Left ventricle myocardium inferior (tissue), 1 donor: Measurements from ENCODE around the gene STARD10. TPM values are rescaled to one million over a fixed set of nuclear protein-coding genes. Genes with fewer than 3 reads are reported as not detected.
A peak's percentile ranks its signal among the peaks of the same experiment; 100 is the strongest.

Source experiments
- DNase-seq: peaks from one replicate; pipeline ENCODE4 v3.0.0-alpha.2; 2020
- H3K27ac ChIP-seq: fragments of 200-600 bp; replicated peaks from 2 replicates; pipeline ENCODE4 v1.8.0; 2021
- H3K27me3 ChIP-seq: fragments of 200-600 bp; 2 replicates; pipeline ENCODE4 v1.8.0; 2021; ENCODE audit warnings: low read depth
- H3K36me3 ChIP-seq: fragments of 200-600 bp; 2 replicates; pipeline ENCODE4 v1.8.0; 2021
- H3K4me1 ChIP-seq: fragments of 200-600 bp; 2 replicates; pipeline ENCODE4 v1.8.0; 2021
- H3K4me3 ChIP-seq: fragments of 200-600 bp; 2 replicates; pipeline ENCODE4 v1.8.0; 2021; ENCODE audit warnings: mild to moderate bottlenecking, moderate library complexity
- H3K9me3 ChIP-seq: fragments of 200-600 bp; replicated peaks from 2 replicates; pipeline ENCODE4 v1.8.0; 2021
- CTCF ChIP-seq: fragments of 200-600 bp; IDR thresholded peaks from 2 replicates; pipeline ENCODE4 v1.8.0; 2021; ENCODE audit warnings: antibody characterized with exemption, mild to moderate bottlenecking, borderline replicate concordance
- intact Hi-C: fragments of 100-400 bp; cut with micrococcal nuclease; formaldehyde crosslinking; loops from one replicate; pipeline ENCODE4 v1.11.0; 2022
- total RNA-seq: library from RNA; stranded (reverse); fragmentation: NEBNext Ultra II Directional; extraction: Animal tissue kit (Norgen Biotek cat#: 25700); gene quantifications from one replicate; pipeline ENCODE4 v1.2.1, GENCODE V29; 2021
- donor health status: DM: no; HTN: yes; CAD: no; lungs with severe emphysema.

Gene STARD10
- total RNA-seq, 1 donor from 2014 or later: 93.6 TPM

GRCh38 chr11:72782081-72782920 is 11.5 kb downstream of the STARD10 start:
- peaks cover 39% of the 10 kb centered on the region for H3K4me1 ChIP-seq
- no peaks in the 10 kb centered on the region for H3K9me3 ChIP-seq
- no peak for TF ChIP-seq CTCF
- H3K4me3 ChIP-seq: peak overlapping the region; percentile 79
- H3K27ac ChIP-seq: no peak overlapping the region
- intact Hi-C loops: no loop called here
- no peak for DNase-seq
- no peaks in the 10 kb centered on the region for H3K36me3 ChIP-seq
- no peaks in the 10 kb centered on the region for H3K27me3 ChIP-seq

GRCh38 chr11:72781313-72782080 is 12.3 kb downstream of the STARD10 start:
- TF ChIP-seq CTCF: no peak
- H3K4me1 ChIP-seq: peaks cover 47% of the 10 kb centered on the region

GRCh38 chr11:72781063-72781312 is 12.9 kb downstream of the STARD10 start:
- no peak overlapping the region for H3K27ac ChIP-seq
- H3K9me3 ChIP-seq: no peaks in the 10 kb centered on the region
- TF ChIP-seq CTCF: no peak
- no peaks in the 10 kb centered on the region for H3K36me3 ChIP-seq
- intact Hi-C loops: no loop called here
- no peak for DNase-seq
- peak overlapping the region; percentile 79 for H3K4me3 ChIP-seq
- H3K27me3 ChIP-seq: no peaks in the 10 kb centered on the region
- peaks cover 51% of the 10 kb centered on the region for H3K4me1 ChIP-seq

More at GRCh38 chr11:72781313-72782080, 12.3 kb downstream of the STARD10 start:
- Histone ChIP-seq H3K27ac (no peak overlapping the region), H3K27me3 (no peaks in the 10 kb centered on the region), H3K9me3 (no peaks in the 10 kb centered on the region), H3K36me3 (no peaks in the 10 kb centered on the region), H3K4me3 (peak overlapping the region; percentile 79)
- intact Hi-C loops: no loop called here
- peak; percentile 45 for DNase-seq

- no peak for DNase-seq
- Histone ChIP-seq H3K4me3 (peak overlapping the region; percentile 79), H3K4me1 (peaks cover 51% of the 10 kb centered on the region), H3K27me3 (no peaks in the 10 kb centered on the region), H3K36me3 (no peaks in the 10 kb centered on the region), H3K27ac (no peak overlapping the region), H3K9me3 (no peaks in the 10 kb centered on the region)
- no peak for TF ChIP-seq CTCF
- intact Hi-C loops: no loop called here
Observed at GRCh38 chr11:72780296-72781062, 13.4 kb downstream of the STARD10 start.

GRCh38 chr11:72779495-72780128 is 14.2 kb downstream of the STARD10 start:
- peak overlapping the region; percentile 79 for H3K4me3 ChIP-seq
- TF ChIP-seq CTCF: no peak
- intact Hi-C loops: no loop called here
- no peak overlapping the region for H3K27ac ChIP-seq
- DNase-seq: no peak
- H3K4me1 ChIP-seq: peaks cover 51% of the 10 kb centered on the region
- no peaks in the 10 kb centered on the region for H3K27me3 ChIP-seq
- H3K9me3 ChIP-seq: no peaks in the 10 kb centered on the region
- no peaks in the 10 kb centered on the region for H3K36me3 ChIP-seq
